H9 (cell line): ENCODE data around the gene ENC1. TPM values are rescaled to one million over a fixed set of nuclear protein-coding genes. Genes with fewer than 3 reads are reported as not detected.

ENCODE experiments used
- DNase-seq: peaks from one replicate; pipeline ENCODE4 v3.0.0-alpha.2; 2017
- H2AFZ ChIP-seq: one replicate; pipeline ENCODE4 v1.6.1; 2013; ENCODE audit warnings: mild to moderate bottlenecking, low read length, control low read depth, moderate library complexity
- H2AK5ac ChIP-seq: 2 replicates; pipeline ENCODE4 v1.6.1; 2013; ENCODE audit warnings: low read length, control low read depth, mixed read lengths; ENCODE audit not compliant: insufficient read length
- H2BK120ac ChIP-seq: one replicate; pipeline ENCODE4 v1.6.1; 2013; ENCODE audit warnings: low read depth, mild to moderate bottlenecking, low read length, control low read depth, inconsistent platforms; ENCODE audit not compliant: poor library complexity, severe bottlenecking
- H2BK12ac ChIP-seq: 2 replicates; pipeline ENCODE4 v1.6.1; 2013; ENCODE audit warnings: low read length, control low read depth, mixed read lengths, low read depth; ENCODE audit not compliant: insufficient read length
- H2BK15ac ChIP-seq: 2 replicates; pipeline ENCODE4 v1.6.1; 2013; ENCODE audit warnings: low read depth, low read length, control low read depth
- H2BK20ac ChIP-seq: one replicate; pipeline ENCODE4 v1.6.1; 2013; ENCODE audit warnings: low read depth, mild to moderate bottlenecking, low read length, control low read depth, inconsistent platforms; ENCODE audit not compliant: poor library complexity, severe bottlenecking
- H2BK5ac ChIP-seq: 2 replicates; pipeline ENCODE4 v1.6.1; 2013; ENCODE audit warnings: low read length, control low read depth, mixed read lengths; ENCODE audit not compliant: insufficient read length
- H3K14ac ChIP-seq: 2 replicates; pipeline ENCODE4 v1.6.1; 2013; ENCODE audit warnings: low read length, control low read depth; ENCODE audit not compliant: insufficient read depth
- H3K18ac ChIP-seq: 2 replicates; pipeline ENCODE4 v1.6.1; 2013; ENCODE audit warnings: low read depth, mild to moderate bottlenecking, mixed read lengths, low read length, control low read depth; ENCODE audit not compliant: insufficient read length
- H3K23ac ChIP-seq: 2 replicates; pipeline ENCODE4 v1.6.1; 2013; ENCODE audit warnings: low read length, control low read depth, mixed read lengths, low read depth; ENCODE audit not compliant: insufficient read length
- H3K23me2 ChIP-seq: 2 replicates; pipeline ENCODE4 v1.6.1; 2013; ENCODE audit warnings: low read depth, mild to moderate bottlenecking, mixed read lengths, low read length, control low read depth; ENCODE audit not compliant: insufficient read length, poor library complexity, severe bottlenecking
- H3K27ac ChIP-seq: 2 replicates; pipeline ENCODE4 v1.5.1; 2013; ENCODE audit warnings: low read length, control low read depth, mixed read lengths, low read depth; ENCODE audit not compliant: insufficient read length
- H3K27me3 ChIP-seq: 2 replicates; pipeline ENCODE4 v1.6.1; 2013; ENCODE audit warnings: low read length, control low read depth, inconsistent platforms; ENCODE audit not compliant: insufficient read depth
- H3K4ac ChIP-seq: 2 replicates; pipeline ENCODE4 v1.6.1; 2013; ENCODE audit warnings: low read depth, mild to moderate bottlenecking, control low read depth, inconsistent platforms, low read length, moderate library complexity
- H3K4me1 ChIP-seq: 2 replicates; pipeline ENCODE4 v1.6.1; 2013; ENCODE audit warnings: low read length, control low read depth, inconsistent platforms; ENCODE audit not compliant: insufficient read depth
- H3K4me2 ChIP-seq: 2 replicates; pipeline ENCODE4 v1.6.1; 2013; ENCODE audit warnings: low read length, control low read depth, mixed read lengths; ENCODE audit not compliant: insufficient read length, insufficient read depth
- H3K56ac ChIP-seq: 2 replicates; pipeline ENCODE4 v1.6.1; 2013; ENCODE audit warnings: low read depth, mild to moderate bottlenecking, mixed read lengths, low read length, control low read depth; ENCODE audit not compliant: insufficient read length
- H3K79me1 ChIP-seq: 2 replicates; pipeline ENCODE4 v1.6.1; 2013; ENCODE audit warnings: low read depth, mild to moderate bottlenecking, moderate library complexity, low read length, control low read depth, inconsistent platforms; ENCODE audit not compliant: insufficient read depth, poor library complexity, severe bottlenecking
- H3K79me2 ChIP-seq: 2 replicates; pipeline ENCODE4 v1.6.1; 2013; ENCODE audit warnings: low read length, control low read depth, inconsistent platforms; ENCODE audit not compliant: insufficient read depth
- H3K9ac ChIP-seq: 2 replicates; pipeline ENCODE4 v1.6.1; 2013; ENCODE audit warnings: low read length, control low read depth, mixed read lengths; ENCODE audit not compliant: insufficient read length; ENCODE audit errors: extremely low read depth
- H3K9me3 ChIP-seq: one replicate; pipeline ENCODE4 v1.6.1; 2013; ENCODE audit warnings: low read depth, low read length, inconsistent platforms; ENCODE audit not compliant: control insufficient read depth
- H3T11ph ChIP-seq: one replicate; pipeline ENCODE4 v1.6.1; 2013; ENCODE audit warnings: mild to moderate bottlenecking, low read length, control low read depth, inconsistent platforms
- H4K20me1 ChIP-seq: one replicate; pipeline ENCODE4 v1.6.1; 2013; ENCODE audit not compliant: control insufficient read depth, insufficient read length, insufficient read depth
- H4K5ac ChIP-seq: 2 replicates; pipeline ENCODE4 v1.6.1; 2013; ENCODE audit warnings: low read depth, mild to moderate bottlenecking, mixed read lengths, low read length, control low read depth; ENCODE audit not compliant: insufficient read length
- H4K8ac ChIP-seq: replicated peaks from 2 replicates; pipeline ENCODE4 v1.6.1; 2013; ENCODE audit warnings: low read length, control low read depth, mixed read lengths, low read depth; ENCODE audit not compliant: insufficient read length
- H4K91ac ChIP-seq: 2 replicates; pipeline ENCODE4 v1.6.1; 2013; ENCODE audit warnings: low read depth, mild to moderate bottlenecking, moderate library complexity, mixed read lengths, low read length, control low read depth; ENCODE audit not compliant: insufficient read length
- H3K27ac Mint-ChIP-seq, 3 experiments: 2 replicates in 2 of 3; 3 replicates in 1 of 3; pipeline ENCODE4 v1.8.0; 2020 to 2021; ENCODE audit warnings: mixed read lengths in 3 of 3, mild to moderate bottlenecking in 1 of 3, moderate library complexity in 1 of 3
- H3K27me3 Mint-ChIP-seq: 2 replicates; pipeline ENCODE4 v1.8.0; 2021; ENCODE audit warnings: low read depth, mild to moderate bottlenecking, moderate library complexity, mixed read lengths
- H3K36me3 Mint-ChIP-seq, 3 experiments: 2 replicates in 2 of 3; 3 replicates in 1 of 3; pipeline ENCODE4 v1.8.0; 2020 to 2021; ENCODE audit warnings: low read depth in 3 of 3, mixed read lengths in 3 of 3; ENCODE audit not compliant: insufficient read depth in 1 of 3
- H3K4me1 Mint-ChIP-seq, 2 experiments: 2 replicates each; pipeline ENCODE4 v1.8.0; 2020; ENCODE audit warnings: mixed read lengths in 2 of 2
- H3K4me3 Mint-ChIP-seq, 2 experiments: 2 replicates in 1 of 2; 3 replicates in 1 of 2; pipeline ENCODE4 v1.8.0; 2020 to 2021; ENCODE audit warnings: mild to moderate bottlenecking in 2 of 2, mixed read lengths in 2 of 2, moderate library complexity in 1 of 2
- H3K9me3 Mint-ChIP-seq, 2 experiments: 2 replicates in 1 of 2; 3 replicates in 1 of 2; pipeline ENCODE4 v1.8.0; 2020; ENCODE audit warnings: mild to moderate bottlenecking in 2 of 2, mixed read lengths in 2 of 2, moderate library complexity in 1 of 2
- WGBS: extraction: QIAGEN DNeasy Blood & Tissue Kit; methylation state at CpG from one replicate; pipeline ENCODE4 v1.1.7; 2013; ENCODE audit warnings: missing lambda C conversion rate, low lambda C conversion rate, mixed read lengths; ENCODE audit not compliant: insufficient read length; ENCODE audit errors: extremely low coverage; 5-methylcytosine and 5-hydroxymethylcytosine counted together
- total RNA-seq: library from RNA; stranded (reverse); gene quantifications from 2 replicates; pipeline ENCODE4 v1.2.1, GENCODE V29; 2021
- TF ChIP-seq, protein P1 (sequence below): fragments of 200-600 bp; sonication (generic); conservative IDR thresholded peaks from 3 replicates; pipeline ENCODE4 v1.8.0; 2021; ENCODE audit warnings: antibody characterized with exemption, mild to moderate bottlenecking

Gene ENC1
- total RNA-seq, 1 experiment from 2014 or later, result 14.4 TPM

DNA sequence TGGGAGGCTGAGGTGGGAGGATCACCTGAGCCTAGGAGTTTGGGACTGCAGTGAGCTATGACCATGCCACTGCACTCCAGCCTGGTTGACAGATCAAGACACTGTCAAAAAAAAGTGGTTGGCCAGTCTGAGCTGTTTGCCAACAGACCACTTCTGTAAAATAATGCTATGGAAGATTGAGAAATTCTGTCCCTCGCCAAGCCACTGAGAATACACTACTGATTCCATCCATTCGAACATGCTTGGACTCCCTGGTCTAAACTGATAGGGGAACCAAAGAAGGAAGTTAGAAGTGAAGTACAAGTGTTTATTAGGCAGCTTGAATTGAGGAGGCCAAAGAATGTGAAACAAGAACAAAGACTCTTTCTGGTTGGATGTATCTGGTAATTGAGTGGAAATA lies 27.2 kb downstream of the ENC1 start:
- TF ChIP-seq, protein P1, sequence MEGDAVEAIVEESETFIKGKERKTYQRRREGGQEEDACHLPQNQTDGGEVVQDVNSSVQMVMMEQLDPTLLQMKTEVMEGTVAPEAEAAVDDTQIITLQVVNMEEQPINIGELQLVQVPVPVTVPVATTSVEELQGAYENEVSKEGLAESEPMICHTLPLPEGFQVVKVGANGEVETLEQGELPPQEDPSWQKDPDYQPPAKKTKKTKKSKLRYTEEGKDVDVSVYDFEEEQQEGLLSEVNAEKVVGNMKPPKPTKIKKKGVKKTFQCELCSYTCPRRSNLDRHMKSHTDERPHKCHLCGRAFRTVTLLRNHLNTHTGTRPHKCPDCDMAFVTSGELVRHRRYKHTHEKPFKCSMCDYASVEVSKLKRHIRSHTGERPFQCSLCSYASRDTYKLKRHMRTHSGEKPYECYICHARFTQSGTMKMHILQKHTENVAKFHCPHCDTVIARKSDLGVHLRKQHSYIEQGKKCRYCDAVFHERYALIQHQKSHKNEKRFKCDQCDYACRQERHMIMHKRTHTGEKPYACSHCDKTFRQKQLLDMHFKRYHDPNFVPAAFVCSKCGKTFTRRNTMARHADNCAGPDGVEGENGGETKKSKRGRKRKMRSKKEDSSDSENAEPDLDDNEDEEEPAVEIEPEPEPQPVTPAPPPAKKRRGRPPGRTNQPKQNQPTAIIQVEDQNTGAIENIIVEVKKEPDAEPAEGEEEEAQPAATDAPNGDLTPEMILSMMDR, result no peak
- Mint-ChIP-seq H3K9me3 (no peaks in the 10 kb centered on the region), H3K27ac (no peak overlapping the region), H3K4me1 (peaks cover 15 to 19% of the 10 kb centered on the region in 2 experiments), H3K36me3 (no peaks in the 10 kb centered on the region), H3K4me3 (no peak overlapping the region), H3K27me3 (no peaks in the 10 kb centered on the region; the same call in 1 of the 2 replicates)
- Histone ChIP-seq H3K79me1 (no peaks in the 10 kb centered on the region), H3K27ac (no peak overlapping the region), H2AK5ac (no peak overlapping the region), H3K4me2 (no peak overlapping the region), H3K18ac (no peak overlapping the region), H2BK12ac (no peak overlapping the region), H3K9me3 (no peaks in the 10 kb centered on the region), H2BK15ac (no peak overlapping the region), H4K5ac (no peak overlapping the region), H2BK20ac (no peak overlapping the region), H4K8ac (no peak overlapping the region), H2AFZ (no peak overlapping the region), H3K9ac (no peak overlapping the region), H3K4ac (no peak overlapping the region), H3K14ac (no peak overlapping the region), H3K27me3 (no peaks in the 10 kb centered on the region), H2BK5ac (no peak overlapping the region), H3K56ac (no peak overlapping the region), H3K23me2 (no peaks in the 10 kb centered on the region), H3K79me2 (no peaks in the 10 kb centered on the region), H4K91ac (no peak overlapping the region), H3K4me1 (no peaks in the 10 kb centered on the region), H4K20me1 (no peaks in the 10 kb centered on the region), H3T11ph (no peak overlapping the region), H3K23ac (no peak overlapping the region), H2BK120ac (no peak overlapping the region)
- DNase-seq, result no peak
- no CpG with 5 or more reads among the region's 2 CpGs for WGBS
